Calu3 (cell line): ENCODE results near the gene SAMD4B. TPM values are rescaled to one million over a fixed set of nuclear protein-coding genes. Genes with fewer than 3 reads are reported as not detected.

ENCODE experiments used
- BruUV-seq: library from RNA; stranded (reverse); fragments of 400-500 nt; replicated peaks from 2 replicates; lab custom pipeline; 2021; lab: Mats Ljungman, UMichigan
- CTCF ChIA-PET: fragments of 300-600 bp; sonication (Branson Sonifier 250); formaldehyde crosslinking; loops from one replicate; lab custom pipeline; 2022; ENCODE audit warnings: antibody characterized with exemption; lab: Charles Lee
- DNase-seq: peaks from one replicate; pipeline ENCODE4 v3.0.0; 2022
- H3K27ac Mint-ChIP-seq: one replicate; pipeline ENCODE4 v1.8.0; 2022; ENCODE audit warnings: mixed read lengths; ENCODE audit not compliant: unreplicated experiment
- H3K27me3 Mint-ChIP-seq: one replicate; pipeline ENCODE4 v1.8.0; 2022; ENCODE audit warnings: mixed read lengths; ENCODE audit not compliant: unreplicated experiment
- H3K36me3 Mint-ChIP-seq: one replicate; pipeline ENCODE4 v1.8.0; 2022; ENCODE audit warnings: mild to moderate bottlenecking, moderate library complexity, mixed read lengths; ENCODE audit not compliant: insufficient read depth, unreplicated experiment
- H3K4me1 Mint-ChIP-seq: one replicate; pipeline ENCODE4 v1.8.0; 2022; ENCODE audit warnings: mild to moderate bottlenecking, low read depth, mixed read lengths; ENCODE audit not compliant: unreplicated experiment
- H3K4me3 Mint-ChIP-seq: one replicate; pipeline ENCODE4 v1.8.0; 2022; ENCODE audit warnings: mild to moderate bottlenecking, low read depth, moderate library complexity, mixed read lengths; ENCODE audit not compliant: unreplicated experiment
- H3K9me3 Mint-ChIP-seq: one replicate; pipeline ENCODE4 v1.8.0; 2022; ENCODE audit warnings: low read depth, mixed read lengths; ENCODE audit not compliant: unreplicated experiment
- CTCF ChIP-seq: fragments of 200-600 bp; IDR thresholded peaks from one replicate; pipeline ENCODE4 v1.8.0; 2022; ENCODE audit warnings: antibody characterized with exemption; ENCODE audit not compliant: unreplicated experiment
- intact Hi-C: fragments of 100-400 bp; cut with micrococcal nuclease; formaldehyde crosslinking; loops from one replicate; pipeline ENCODE4 v1.10.0; 2022; ENCODE audit not compliant: unreplicated experiment
- microRNA-seq: library from miRNA; unstranded; fragments of <30 nt; microRNA quantifications from one replicate; pipeline ENCODE4 v1.2.0, GENCODE V29; 2022
- total RNA-seq: library from RNA; stranded (reverse); gene quantifications from 2 replicates; pipeline ENCODE4 v1.2.3, GENCODE V29; 2022

SAMD4B gene
- total RNA-seq, 1 experiment from 2014 or later = 214 TPM

- Mint-ChIP-seq H3K9me3 (no peaks in the 10 kb centered on the region), H3K27me3 (peaks cover 5% of the 10 kb centered on the region), H3K36me3 (peaks cover 94% of the 10 kb centered on the region), H3K4me1 (peaks cover 33% of the 10 kb centered on the region), H3K4me3 (no peak overlapping the region), H3K27ac (peak overlapping the region; percentile 97)
- no TSS peak for BruUV-seq
- TF ChIP-seq CTCF = no peak
- CTCF ChIA-PET = no interaction called here
- intact Hi-C loops = no loop called here
- no peak for DNase-seq
These were observed 90.4 kb downstream of the SAMD4B start for GRCh38 chr19:39432677-39433025.

GRCh38 chr19:39433480-39434079 is 91.4 kb downstream of the SAMD4B start:
- TF ChIP-seq CTCF = no peak
- H3K36me3 Mint-ChIP-seq = peaks cover 89% of the 10 kb centered on the region
- intact Hi-C loops = no loop called here
- BruUV-seq = no TSS peak
- H3K9me3 Mint-ChIP-seq = no peaks in the 10 kb centered on the region
- H3K27me3 Mint-ChIP-seq = peaks cover 9% of the 10 kb centered on the region
- peak overlapping the region; percentile 96 for H3K4me3 Mint-ChIP-seq
- CTCF ChIA-PET = no interaction called here
- peaks cover 33% of the 10 kb centered on the region for H3K4me1 Mint-ChIP-seq
- DNase-seq = no peak
- H3K27ac Mint-ChIP-seq = peak overlapping the region; percentile 97

- no peak for TF ChIP-seq CTCF
- H3K36me3 Mint-ChIP-seq = peaks cover 85% of the 10 kb centered on the region
- H3K9me3 Mint-ChIP-seq = no peaks in the 10 kb centered on the region
- peak overlapping the region; percentile 96 for H3K4me3 Mint-ChIP-seq
- no peak for DNase-seq
- intact Hi-C loops = no loop called here
- peaks cover 9% of the 10 kb centered on the region for H3K27me3 Mint-ChIP-seq
- peak overlapping the region; percentile 97 for H3K27ac Mint-ChIP-seq
- no TSS peak for BruUV-seq
- CTCF ChIA-PET = interaction anchor here (0.9 kb wide), 1 partner anchor 20 kb away, joined by 3 read pairs; no protein-coding TSS in a partner anchor
- peaks cover 33% of the 10 kb centered on the region for H3K4me1 Mint-ChIP-seq
These were observed 92.2 kb downstream of the SAMD4B start for GRCh38 chr19:39434123-39435076.

Small RNA genes lying within 50 kb of the gene (microRNA-seq; reads per million reads assigned to microRNA genes)
- gene MIR4530 = not detected

Other genes starting within 250 kb of the SAMD4B start
- 75.7 and 89.2 TPM in 2 replicates for gene PAK4, start 216.6 kb upstream of the SAMD4B start, total RNA-seq
- gene NCCRP1, start 145.5 kb upstream of the SAMD4B start, total RNA-seq = 2.0 and 2.1 TPM in 2 replicates
- gene SYCN, start 138.2 kb upstream of the SAMD4B start, total RNA-seq = not detected in 2 replicates
- not detected in 2 replicates for gene IFNL3, start 97.4 kb upstream of the SAMD4B start, total RNA-seq
- not detected in 2 replicates for gene IFNL4, start 93.6 kb upstream of the SAMD4B start, total RNA-seq
- not detected in 2 replicates for gene IFNL2, start 74.0 kb upstream of the SAMD4B start, total RNA-seq
- gene IFNL1, start 46.0 kb upstream of the SAMD4B start, total RNA-seq = 1.0 and 1.1 TPM in 2 replicates
- gene LRFN1, start 21.6 kb upstream of the SAMD4B start, total RNA-seq = 4.0 and 5.6 TPM in 2 replicates
- gene GMFG, start 6.4 kb upstream of the SAMD4B start, total RNA-seq = not detected in 2 replicates
- 64.3 and 72.7 TPM in 2 replicates for gene PAF1, start 48.7 kb downstream of the SAMD4B start, total RNA-seq
- 56.8 and 66.6 TPM in 2 replicates for gene MED29, start 49.0 kb downstream of the SAMD4B start, total RNA-seq
- gene ZFP36, start 64.4 kb downstream of the SAMD4B start, total RNA-seq = 70.8 and 107 TPM in 2 replicates
- 64.1 and 65.3 TPM in 2 replicates for gene PLEKHG2, start 70.2 kb downstream of the SAMD4B start, total RNA-seq
- 1,912 and 1,929 TPM in 2 replicates for gene RPS16, start 93.5 kb downstream of the SAMD4B start, total RNA-seq
- 158 and 189 TPM in 2 replicates for gene SUPT5H, start 103.2 kb downstream of the SAMD4B start, total RNA-seq
- 110 and 116 TPM in 2 replicates for gene TIMM50, start 138.4 kb downstream of the SAMD4B start, total RNA-seq
- 0.19 and 0.42 TPM in 2 replicates for gene DLL3, start 156.5 kb downstream of the SAMD4B start, total RNA-seq
- gene SELENOV, start 172.7 kb downstream of the SAMD4B start, total RNA-seq = not detected in 2 replicates
- 2.4 and 3.3 TPM in 2 replicates for gene EID2B, start 190.4 kb downstream of the SAMD4B start, total RNA-seq
- gene EID2, start 197.7 kb downstream of the SAMD4B start, total RNA-seq = 14.6 and 17.5 TPM in 2 replicates